Testis (tissue), 2 donors: Measurements from ENCODE around the gene DDX51.

ENCODE experiments used
- POLR2A ChIP-seq: fragments of 450-650 bp; IDR thresholded peaks from one replicate; pipeline ENCODE4 v1.6.1; 2017; ENCODE audit warnings: antibody characterized with exemption, mild to moderate bottlenecking, moderate library complexity
- TF ChIP-seq, protein P1 (sequence below), 3 experiments: fragments of 450-650 bp in 2 of 3; fragments of 200-600 bp in 1 of 3; sonication (generic) in 1 of 3; IDR thresholded peaks; one replicate each; pipeline ENCODE4 v1.5.1; 2016 to 2019; ENCODE audit warnings: antibody characterized with exemption in 3 of 3, mild to moderate bottlenecking in 2 of 3, moderate library complexity in 1 of 3

DNA sequence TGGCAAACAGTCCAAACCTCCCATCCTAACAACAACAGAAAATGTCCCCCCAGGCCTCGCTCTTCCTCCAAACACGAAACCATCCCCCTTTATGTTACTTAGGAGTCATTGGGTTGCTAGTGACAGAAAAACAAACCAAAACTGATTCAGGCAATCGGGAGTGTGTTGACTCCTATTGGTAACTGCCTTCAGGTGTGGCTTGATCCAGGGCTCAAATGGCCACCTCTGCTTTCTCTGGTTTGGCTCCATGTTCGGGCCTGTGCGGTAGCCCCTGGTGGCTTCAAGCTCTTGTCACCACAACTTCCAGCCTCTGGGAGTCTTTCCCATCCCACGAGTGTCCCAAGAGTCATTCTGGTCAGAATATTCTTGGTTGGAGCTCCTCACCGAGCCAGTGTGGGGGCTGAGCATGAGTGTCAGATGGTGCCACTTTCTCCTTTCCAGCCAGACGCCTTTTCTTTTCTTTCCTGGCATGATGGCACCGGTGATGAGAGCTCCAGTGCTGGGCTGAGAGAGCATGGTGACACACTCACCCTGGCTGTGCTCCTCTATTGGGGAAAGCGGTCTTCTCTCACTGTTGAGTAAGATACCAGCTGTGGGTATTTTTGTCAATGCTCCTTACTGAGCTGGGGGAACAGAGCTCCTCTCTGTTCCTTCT lies 38.7 kb upstream of the DDX51 start:
- TF ChIP-seq, protein P1, sequence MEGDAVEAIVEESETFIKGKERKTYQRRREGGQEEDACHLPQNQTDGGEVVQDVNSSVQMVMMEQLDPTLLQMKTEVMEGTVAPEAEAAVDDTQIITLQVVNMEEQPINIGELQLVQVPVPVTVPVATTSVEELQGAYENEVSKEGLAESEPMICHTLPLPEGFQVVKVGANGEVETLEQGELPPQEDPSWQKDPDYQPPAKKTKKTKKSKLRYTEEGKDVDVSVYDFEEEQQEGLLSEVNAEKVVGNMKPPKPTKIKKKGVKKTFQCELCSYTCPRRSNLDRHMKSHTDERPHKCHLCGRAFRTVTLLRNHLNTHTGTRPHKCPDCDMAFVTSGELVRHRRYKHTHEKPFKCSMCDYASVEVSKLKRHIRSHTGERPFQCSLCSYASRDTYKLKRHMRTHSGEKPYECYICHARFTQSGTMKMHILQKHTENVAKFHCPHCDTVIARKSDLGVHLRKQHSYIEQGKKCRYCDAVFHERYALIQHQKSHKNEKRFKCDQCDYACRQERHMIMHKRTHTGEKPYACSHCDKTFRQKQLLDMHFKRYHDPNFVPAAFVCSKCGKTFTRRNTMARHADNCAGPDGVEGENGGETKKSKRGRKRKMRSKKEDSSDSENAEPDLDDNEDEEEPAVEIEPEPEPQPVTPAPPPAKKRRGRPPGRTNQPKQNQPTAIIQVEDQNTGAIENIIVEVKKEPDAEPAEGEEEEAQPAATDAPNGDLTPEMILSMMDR (IDR thresholded peaks at IDR 0.05) = no peak
- no peak for TF ChIP-seq POLR2A
